NCI-H345 (cell line): ENCODE data around the gene CAMK1D.
A peak's percentile ranks its signal among the peaks of the same experiment; 100 is the strongest.

Experiments
- DNase-seq: peaks from one replicate; lab custom pipeline; 2025; lab: John Stamatoyannopoulos, UW

The CAMK1D gene

DNA sequence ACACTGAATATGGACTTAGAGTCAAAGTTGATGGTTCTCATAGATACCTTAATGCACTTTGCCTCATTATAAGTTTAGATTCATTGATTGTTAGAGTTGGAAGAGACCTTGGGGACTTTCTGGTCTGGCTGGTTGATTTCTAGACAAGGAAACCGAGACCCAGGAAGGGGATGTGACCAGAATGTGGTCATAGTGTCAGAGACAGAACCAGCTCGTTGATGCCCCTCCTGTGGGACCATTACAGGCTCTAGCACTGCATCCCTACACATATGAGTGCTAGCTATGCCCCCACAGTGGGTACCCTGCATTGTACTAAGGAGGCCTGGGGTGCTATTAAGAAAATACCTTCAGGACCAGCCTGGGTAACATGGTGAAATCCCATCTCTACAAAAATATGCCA is 306.6 kb downstream of the CAMK1D start:
- no peak for DNase-seq

- DNase-seq: peak; percentile 40
Measured at GRCh38 chr10:12656518-12657142, 307.3 kb downstream of the CAMK1D start.

- no peak for DNase-seq
Measured at GRCh38 chr10:12657489-12657888, 308.1 kb downstream of the CAMK1D start.

DNA sequence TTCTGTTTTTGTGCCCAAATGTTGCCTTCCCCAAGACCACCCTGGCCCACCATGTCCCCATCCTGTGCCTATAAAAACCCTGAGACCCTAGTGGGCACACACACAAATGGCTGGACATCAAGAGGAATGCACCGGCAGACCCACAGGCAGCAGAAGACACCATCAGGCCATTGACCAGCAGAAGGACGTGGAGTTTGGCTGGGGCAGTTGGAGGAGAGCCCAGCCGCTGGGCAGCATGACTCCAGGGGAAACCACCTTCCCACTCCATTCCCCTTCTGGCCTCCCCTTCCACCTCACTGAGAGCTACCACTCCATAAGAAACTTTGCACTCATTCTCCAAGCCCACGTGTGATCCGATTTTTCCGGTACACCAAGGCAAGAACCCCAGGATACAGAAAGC is 309.2 kb downstream of the CAMK1D start:
- no peak for DNase-seq

DNA sequence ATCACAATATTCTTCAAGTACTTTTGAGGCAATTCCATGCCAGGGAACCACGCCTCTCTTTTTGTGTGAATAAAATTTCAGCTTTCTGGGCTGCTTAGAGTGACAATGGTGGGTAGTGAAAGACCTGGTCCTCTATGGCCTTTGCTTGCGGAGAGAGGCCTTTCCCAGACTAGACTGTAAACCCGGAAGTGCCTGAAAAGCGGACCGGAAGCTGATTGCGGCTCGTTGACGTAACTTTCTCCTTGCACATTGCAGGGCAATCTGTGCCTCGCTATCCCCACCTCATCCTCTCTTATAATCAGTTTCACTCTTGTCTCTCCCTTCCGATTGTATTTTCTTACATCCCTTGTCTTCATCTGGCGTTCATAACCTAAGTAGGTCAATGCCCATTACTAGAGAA is 310.4 kb downstream of the CAMK1D start:
- no peak for DNase-seq

- no peak for DNase-seq
Measured at GRCh38 chr10:12660812-12661211, 311.5 kb downstream of the CAMK1D start.

DNA sequence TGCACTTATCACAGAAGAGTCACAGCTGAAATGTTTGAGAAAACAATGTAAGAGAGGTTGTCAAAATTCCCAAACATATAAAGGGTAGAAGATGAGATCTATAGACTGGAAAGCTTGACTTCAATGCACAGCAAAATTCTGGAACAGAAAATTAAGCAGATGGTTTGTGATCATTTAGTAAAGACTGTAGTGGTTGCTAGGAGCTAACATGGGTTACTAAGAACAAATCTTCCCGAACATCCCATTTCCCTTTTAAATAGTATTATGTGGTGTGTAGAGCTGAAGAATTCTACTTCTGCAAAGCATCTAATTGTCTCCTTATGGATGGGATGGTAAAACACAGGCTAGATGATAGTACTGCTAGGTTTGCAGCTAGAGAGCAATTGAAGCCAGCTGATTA is 312.3 kb downstream of the CAMK1D start:
- no peak for DNase-seq

- DNase-seq: no peak
Measured at GRCh38 chr10:12663863-12664262, 314.5 kb downstream of the CAMK1D start.

- no peak for DNase-seq
Measured at GRCh38 chr10:12665501-12665900, 316.2 kb downstream of the CAMK1D start.

GRCh38 chr10:12667052-12667451 is 317.7 kb downstream of the CAMK1D start:
- no peak for DNase-seq

- DNase-seq: no peak
Measured at GRCh38 chr10:12668634-12669033, 319.3 kb downstream of the CAMK1D start.

GRCh38 chr10:12670004-12670403 is 320.7 kb downstream of the CAMK1D start:
- DNase-seq: no peak

GRCh38 chr10:12675186-12675585 is 325.8 kb downstream of the CAMK1D start:
- DNase-seq: no peak

- DNase-seq: no peak
Measured at GRCh38 chr10:12679636-12680035, 330.3 kb downstream of the CAMK1D start.

DNA sequence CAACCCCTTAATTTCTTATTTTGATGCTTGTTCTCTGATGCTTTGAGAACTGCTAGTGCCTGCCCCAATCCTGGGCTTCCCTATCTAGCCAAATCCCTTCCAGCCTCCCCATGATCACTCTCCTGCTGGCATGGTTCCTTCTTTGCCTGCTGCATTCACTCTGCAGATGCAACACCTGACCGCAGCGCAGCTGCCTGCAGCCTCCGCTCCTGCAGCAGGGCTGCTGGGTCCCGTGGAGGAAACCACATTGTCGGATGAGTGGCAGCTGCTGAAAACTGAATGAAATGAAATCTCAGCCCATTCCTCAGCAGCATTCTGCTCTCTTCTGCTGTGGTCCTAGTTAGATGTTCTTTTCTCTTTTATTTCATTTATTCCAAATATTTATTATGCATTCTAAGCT is 331.9 kb downstream of the CAMK1D start:
- no peak for DNase-seq

GRCh38 chr10:12684784-12685183 is 335.4 kb downstream of the CAMK1D start:
- DNase-seq: no peak

- DNase-seq: no peak
Measured at GRCh38 chr10:12685261-12686058, 336.1 kb downstream of the CAMK1D start.

- DNase-seq: no peak
Measured at GRCh38 chr10:12687996-12688395, 338.6 kb downstream of the CAMK1D start.

DNA sequence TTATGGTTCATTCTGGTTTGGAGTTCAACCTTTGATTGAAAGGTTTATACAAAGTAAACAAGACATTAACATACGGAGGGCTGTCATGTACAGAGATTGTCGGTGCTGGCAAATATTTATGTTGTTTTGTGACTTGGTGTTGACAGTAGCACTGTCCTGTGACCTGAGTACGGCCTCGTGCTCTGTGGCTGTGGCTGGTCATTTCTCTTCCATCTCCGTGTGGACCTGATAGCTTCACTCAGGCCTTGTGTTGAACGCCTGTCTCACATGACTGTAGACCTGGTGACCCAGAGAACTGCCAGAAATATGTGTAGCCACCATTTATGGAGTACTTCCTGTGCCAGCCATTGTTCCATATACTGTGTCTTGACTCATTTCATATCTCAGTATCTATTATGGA is 340.5 kb downstream of the CAMK1D start:
- no peak for DNase-seq

DNA sequence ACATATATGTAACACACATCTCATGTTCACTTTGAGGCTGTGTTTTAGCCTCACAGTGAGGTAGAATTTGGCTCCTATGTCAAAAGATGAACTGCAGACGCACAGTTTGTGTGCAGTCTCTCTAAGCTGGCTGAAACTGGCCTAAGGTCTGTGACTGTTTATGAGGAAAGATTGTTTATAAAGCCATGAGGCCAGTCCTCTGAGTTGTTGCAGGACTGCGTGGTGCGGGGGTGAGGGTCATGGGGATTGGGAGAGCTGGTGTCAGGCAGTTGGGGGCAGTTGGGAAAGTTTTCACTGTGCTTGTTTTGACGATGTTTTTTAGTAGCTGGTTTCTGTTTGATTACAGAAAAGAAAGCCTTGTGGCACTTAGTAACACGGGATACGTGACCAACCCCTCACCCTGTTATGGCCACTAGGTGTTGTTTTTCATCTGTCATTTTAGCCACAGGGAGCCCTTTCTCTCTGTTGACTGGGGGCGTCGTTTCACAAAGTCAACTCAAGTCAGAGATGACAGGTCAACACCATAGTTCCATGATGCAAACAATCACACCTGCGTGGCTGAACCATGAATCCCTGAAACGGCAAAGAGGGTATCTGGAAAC is 341.3 kb downstream of the CAMK1D start:
- DNase-seq: peak; percentile 74

DNA sequence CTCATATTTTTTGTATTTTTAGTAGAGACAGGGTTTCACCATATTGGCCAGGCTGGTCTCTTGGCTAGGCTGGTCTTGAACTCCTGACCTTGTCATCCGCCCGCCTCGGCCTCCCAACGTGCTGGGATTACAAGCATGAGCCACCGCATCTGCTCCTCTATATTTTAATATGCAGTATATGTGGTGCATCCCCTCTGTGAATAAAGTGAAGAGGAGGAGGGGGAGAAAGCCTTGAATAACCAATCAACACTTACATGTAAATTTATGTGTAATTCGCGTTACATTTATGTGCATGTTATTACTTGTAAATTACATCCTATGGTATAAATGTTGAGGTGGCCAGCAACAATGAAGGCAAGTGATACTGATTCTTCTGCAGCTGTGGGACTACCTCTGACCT is 342.2 kb downstream of the CAMK1D start:
- DNase-seq: no peak

DNA sequence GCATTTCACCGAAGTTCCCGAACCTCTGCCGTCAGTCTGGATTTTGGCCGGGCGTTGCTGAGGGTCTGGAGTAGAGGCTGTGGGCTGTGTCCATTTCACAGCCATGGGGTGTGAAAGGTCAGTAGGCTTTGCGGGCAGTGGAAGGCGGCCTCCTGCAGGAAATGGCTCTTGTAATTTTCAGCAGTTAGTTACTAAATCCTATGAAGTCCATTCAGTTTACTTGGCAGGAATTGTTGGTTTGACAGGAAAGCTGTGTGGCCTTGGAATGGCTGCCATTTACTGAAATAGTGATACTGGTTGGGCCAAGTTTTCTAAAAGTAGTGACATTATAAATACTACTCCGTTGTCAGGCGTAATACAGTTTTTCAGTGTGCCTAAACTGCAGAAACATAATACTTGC is 348.4 kb downstream of the CAMK1D start:
- DNase-seq: no peak

- no peak for DNase-seq
Measured at GRCh38 chr10:12699258-12699700, 349.9 kb downstream of the CAMK1D start.
